GM18507 (cell line): ENCODE measurements around the gene PRKCA.

Experiments
- DNase-seq: peaks from one replicate; pipeline ENCODE4 v3.0.0; 2011; ENCODE audit warnings: low read depth; ENCODE audit not compliant: insufficient read length; ENCODE audit errors: extremely low spot score
- FAIRE-seq: peaks from 2 replicates; lab custom pipeline; 2011; peaks lifted over from hg19 to GRCh38; lab: Jason Lieb, UNC

Gene PRKCA

DNA sequence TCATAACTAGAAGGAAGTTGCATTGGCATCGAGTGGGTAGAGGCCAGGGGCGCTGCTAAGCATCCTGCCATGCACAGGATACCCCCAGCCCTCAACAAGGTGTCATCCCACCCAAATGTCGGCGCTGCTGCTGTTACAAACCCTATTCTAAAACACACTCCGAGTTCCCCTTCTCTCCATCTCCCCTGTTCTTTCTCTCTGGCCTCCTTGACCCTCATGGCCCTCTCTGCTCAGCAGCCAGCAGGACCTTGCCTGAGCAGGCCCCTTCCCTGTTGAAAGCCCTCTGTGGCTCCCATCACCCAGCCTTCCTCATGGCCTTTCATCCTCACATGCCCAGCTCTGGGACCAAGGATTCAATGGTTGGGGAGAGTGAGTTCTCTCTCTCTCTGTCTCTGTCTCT, 510.2 kb downstream of the PRKCA start:
- FAIRE-seq: no peak
- no peak for DNase-seq

DNA sequence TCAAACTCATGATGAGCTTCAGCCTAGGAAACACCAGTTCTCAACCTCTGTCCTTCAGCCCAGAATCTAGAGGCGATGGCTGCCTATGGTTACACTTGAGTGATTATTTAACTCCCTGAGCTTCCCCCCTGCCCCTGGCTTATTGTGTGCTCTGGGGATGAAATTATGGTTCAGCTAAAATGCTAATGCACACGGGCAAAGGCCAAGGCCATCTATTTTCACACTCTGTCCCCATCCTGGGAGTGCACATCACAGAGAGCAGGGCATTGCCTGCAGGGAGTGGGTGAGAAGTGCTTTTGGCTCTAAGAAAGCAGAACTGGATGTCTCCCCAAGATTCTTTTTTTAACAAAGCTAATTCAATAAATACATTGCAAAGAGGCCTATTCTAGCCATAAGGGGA, 510.9 kb downstream of the PRKCA start:
- DNase-seq (no peak), FAIRE-seq (no peak)

DNA sequence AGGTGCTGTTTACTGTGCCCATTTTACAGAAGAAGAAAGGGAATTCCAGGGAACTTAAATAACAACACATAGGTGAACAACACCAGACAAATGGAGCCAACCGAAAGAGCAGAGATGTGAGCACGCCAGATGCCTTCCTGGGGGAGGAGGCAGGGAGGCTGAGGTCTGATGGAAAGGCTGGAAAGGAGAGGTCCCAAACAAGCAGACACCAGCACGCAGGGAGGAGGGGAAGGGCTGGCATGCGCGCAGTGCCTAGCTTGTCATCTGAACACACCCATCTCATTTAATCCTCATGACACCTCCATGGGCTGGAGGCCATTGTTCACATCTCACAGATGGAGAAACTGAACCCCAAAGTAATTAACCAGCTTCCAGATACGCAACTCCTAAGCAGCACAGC, 511.6 kb downstream of the PRKCA start:
- FAIRE-seq (no peak), DNase-seq (no peak)

DNA sequence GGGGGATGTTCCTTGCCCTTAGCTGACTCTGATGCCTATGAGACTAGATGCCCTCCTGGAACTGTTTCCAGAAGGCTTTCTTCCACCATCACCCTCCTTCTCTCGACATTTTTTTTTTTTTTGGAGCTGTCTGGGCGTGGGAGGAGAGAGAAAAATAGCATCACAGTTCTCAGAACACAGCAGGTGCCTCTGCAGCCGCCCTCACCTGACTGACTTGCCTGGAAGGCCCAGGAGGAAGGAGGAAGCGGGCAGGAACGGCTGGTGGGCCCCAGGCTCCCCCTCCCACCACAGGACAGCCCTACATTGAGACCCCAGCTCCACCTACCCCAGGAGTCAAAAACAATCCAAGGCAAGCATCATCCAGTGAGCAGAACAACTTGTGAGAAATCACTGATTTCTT, 512.2 kb downstream of the PRKCA start:
- no peak for FAIRE-seq
- no peak for DNase-seq

DNA sequence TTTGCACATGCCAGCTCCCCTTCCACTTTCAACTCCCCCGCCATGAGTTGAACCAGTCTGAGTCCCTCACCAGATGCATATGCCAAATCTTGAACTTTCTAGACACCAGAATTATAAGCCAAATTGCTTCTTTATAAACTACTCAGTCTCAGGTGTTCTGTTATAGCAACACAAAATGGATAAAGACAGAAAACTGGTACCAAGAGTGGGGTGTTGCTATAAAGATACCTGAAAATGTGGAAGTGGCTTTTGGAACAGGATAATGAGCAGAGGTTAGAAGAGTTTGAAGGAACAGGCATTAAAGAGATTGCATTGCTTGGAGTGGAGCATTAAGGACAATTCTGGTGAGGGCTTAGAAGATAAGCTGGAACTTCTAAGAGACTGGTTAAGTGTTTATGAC, 515.3 kb downstream of the PRKCA start:
- DNase-seq: no peak
- no peak for FAIRE-seq

DNA sequence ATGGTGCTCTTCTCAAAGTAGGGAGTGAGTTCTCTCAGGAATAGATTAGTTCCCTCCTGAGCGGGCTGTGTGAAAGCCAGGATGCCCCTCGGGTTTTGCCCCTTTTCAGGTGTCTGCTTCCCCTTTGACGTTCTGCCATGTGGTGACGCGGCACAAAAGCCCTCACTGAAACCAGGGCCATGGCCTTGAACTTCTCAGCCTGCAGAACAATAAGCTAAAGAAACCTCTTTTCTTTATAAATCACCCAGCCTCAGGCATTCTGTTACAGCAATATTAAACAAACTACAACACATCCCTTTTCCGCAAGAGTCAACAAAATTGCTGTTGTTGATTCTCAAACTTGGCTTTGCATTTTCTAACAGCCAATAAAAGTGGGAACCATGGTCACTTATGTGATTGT, 517.1 kb downstream of the PRKCA start:
- DNase-seq (no peak), FAIRE-seq (no peak)

DNA sequence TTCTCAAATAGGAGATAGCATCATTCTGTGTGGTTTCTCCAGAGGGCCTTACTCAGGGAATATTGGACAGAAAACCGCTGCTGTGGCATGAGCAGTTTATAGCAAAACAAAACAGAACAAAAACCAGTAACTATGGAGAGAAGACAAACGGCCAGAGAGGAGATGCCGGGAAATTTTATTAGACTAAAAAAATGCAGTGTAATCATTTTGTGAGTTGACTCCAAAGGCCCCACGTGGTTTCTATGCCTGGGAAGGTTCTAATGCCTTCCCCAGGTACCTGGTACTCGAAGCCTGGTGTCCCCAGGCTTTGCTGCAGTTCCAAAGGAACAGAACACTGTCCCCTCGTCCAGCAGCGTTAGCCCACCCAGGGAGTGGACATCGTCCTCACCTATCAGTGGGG, 519.6 kb downstream of the PRKCA start:
- no peak for FAIRE-seq
- no peak for DNase-seq

DNA sequence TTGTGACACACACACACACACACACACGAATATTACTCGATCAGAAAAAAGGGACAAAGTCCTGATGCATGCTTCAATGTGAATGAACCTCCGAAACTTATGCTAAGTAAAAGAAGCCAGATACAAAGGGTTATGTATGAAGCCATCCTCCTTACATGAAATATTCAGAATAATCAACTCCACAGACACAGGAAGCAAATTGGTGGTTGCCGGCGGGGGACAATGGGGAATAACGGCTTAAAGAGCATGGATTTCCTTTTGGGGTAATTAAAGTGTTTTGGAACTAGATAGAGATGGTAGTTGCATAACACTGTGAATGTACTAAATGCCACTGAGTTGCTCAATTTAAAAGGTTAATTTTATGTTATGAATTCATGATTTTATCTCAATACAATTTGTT, 524.4 kb downstream of the PRKCA start:
- no peak for FAIRE-seq
- no peak for DNase-seq

DNA sequence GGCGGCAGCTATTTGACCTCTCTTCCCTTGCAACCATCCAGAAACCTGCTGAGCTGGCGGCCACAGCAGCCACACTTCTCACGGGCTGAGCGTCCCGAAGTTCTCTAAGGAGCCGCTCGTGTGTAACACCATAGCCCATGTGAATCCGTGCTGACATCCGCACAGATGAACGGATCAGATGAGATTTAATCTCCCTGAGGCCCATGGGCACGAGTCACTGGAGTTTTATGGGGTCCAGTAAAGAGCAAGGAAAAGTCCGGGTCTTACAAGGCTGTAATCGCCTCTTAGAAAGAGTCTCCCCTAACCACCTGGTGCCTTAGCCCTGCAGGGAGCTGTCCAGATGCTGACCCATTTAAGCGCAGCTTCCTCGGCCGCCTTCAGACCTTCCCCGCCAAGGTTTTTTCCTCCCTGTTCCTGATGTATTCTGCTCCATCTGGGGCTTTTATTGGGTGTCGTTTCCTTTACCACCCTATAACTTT, 527.0 kb downstream of the PRKCA start:
- no peak for DNase-seq
- no peak for FAIRE-seq

DNA sequence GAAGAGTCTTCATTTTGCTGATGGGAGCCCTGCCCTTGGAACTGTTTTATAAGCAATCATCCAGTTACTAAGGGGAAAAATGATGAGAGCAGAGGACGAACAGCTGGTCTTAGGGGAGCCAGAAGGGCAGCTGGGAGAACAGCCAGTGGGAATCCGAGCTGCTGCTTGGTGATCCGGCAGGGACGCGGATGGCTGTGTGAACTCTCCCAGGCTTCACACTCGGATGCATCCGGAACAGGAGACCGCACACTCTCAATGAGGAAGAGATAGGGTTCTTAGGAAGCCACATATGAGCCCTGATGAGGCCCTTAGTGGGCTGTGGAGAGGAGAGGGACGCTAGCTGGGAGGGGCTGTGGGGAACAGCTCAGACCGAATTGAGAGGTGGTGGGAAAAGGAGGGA, 527.5 kb downstream of the PRKCA start:
- FAIRE-seq (no peak), DNase-seq (no peak)

DNA sequence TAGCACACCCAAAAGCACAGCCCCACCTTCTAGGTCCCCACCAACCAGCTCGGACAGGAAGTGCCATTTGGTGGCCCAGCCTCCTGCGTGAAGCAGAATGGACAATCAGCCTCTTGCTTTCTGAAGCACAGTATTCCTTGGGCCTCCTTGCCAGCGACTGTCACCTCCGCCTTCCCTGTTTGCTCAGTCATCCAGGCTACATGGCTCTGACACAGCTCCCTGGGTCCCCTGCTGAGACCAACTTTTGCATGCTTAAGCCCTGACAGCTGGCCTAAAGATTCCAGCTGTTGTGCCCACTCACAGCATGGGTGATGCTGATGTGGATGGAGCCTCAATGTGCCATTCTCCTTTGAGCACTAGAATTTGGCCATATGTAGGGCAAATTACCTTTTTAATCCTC, 528.0 kb downstream of the PRKCA start:
- FAIRE-seq (no peak), DNase-seq (no peak)

DNA sequence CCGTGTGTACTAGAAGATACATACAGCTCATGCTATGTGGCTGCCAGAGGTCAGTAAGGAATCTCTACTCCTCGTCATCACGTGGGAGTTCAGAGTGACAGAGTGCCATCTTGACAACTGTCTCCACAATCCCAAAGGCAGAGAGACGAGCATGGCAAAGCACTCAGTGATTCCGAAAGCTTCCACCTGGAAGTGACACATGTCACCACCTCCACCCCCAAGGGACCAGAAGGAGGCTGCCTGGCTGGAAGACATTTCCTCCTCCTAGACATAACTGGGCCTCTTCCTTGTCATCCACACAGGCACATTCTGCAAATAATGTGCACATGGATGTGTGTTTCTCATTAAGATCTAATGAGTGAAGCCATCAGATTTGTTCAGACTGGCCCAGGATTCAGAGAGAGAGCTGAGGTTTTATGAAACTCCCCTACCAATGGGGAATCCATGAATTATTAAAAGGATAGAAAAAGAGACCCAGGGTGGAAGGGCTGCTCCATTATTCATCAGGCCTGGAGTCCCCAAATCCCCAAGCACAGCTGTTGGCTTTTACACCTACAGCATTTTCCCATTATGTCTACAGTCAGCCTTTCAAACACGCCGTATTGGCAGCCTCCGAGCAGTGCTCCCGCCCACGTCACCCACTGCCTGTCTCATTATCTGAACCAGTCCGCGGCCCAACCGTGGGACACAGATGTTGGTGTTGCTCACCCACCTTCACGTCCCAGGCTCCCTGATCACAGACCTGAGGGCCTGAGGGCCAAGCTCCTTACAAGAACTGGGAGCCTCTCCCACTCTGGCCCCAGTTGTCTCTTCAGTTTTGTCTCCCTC, 529.2 kb downstream of the PRKCA start:
- no peak for DNase-seq
- no peak for FAIRE-seq

DNA sequence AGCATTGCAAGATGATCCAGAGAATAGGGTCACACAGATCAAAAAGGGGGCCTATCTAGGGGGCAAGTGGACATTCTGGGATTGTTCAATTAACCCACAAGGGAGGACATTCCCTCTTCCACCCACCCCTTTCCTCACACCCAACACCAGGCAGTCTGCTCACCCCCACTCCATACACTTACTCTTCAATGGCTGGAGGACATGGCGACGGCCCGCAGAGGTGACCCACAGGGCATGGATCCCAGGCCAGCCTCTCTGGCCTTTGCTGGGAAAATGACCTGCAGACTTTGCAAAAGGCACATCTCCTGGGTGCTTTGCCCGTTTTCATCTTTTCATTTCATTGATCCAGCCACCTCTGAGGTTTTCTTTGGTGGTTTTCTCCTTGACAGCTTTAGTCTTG, 530.8 kb downstream of the PRKCA start:
- FAIRE-seq (no peak), DNase-seq (no peak)

DNA sequence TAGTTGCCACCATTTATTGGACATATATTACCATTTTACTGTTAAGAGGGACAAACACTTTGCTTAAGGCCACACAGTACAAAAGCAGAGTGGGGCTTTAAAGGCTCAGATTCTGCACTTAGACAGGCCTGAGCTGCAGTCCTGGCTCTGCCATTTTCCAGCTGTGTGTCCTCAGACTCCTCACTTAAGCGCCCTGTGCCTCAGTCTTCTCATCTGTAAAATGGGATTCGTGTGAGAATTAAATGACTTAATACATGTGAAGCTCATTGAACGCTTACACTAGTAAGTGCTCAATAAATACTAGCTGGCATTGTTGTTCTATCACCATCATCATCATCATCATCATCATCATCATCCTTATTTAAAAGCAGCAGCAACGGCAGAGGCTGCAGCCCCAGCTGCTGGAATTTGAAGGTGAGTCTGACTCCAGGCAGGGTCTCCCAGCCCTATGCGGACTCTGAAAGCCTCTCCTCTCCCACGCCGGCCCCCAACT, 532.1 kb downstream of the PRKCA start:
- no peak for DNase-seq
- no peak for FAIRE-seq

DNA sequence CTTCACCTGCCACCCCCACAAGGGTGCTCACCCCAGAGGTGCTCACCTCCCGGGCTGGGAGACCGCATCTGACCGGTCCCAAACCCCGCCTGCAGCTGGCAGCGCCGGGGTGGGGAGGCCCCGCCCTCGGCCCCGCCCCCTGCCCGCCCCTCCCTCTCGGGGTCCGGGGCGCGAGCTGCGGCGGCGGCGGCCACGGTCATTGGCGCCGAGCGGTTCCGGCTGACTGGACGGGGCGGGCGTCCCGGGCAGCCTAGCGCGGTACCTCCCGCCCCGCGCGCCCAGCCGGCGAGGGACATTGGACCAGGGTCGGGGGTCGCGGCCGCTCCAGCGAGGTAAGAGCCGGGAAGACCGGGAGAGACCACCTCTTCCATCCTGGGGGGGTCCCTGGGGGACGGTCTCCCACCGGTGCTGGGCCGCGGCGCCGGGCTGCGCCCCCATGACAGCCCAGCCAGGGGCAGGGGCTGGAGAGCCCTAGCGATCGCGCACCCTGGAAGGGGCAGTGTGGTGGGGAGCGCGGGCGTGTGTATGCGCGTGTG, 532.6 kb downstream of the PRKCA start, which contains the start of gene CACNG5:
Gene CACNG5, plus strand, starts transcription at position 199 of the 536 bp plus-strand sequence. CDS start 42,216 bp downstream, outside the sequence.
- DNase-seq: no peak
- FAIRE-seq: no peak

DNA sequence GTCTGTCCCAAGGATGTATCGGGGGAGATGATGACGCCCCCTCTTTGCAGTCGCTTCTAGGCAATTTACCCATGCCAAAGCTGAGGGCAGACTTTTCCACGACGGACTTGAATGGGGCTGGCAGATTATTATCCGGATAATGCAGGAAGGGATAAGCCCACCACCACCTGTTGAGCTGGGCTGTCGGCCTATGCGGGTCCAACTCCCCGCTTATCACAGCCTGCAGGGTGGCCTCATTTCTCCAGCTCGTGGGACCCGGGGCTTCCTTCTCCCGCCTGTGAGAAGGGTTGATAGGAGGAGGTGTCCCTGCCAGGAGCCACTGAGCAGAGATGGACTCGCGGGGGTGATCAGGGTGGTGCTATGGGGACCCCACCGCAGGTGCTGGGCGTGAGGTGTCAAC, 533.1 kb downstream of the PRKCA start:
- no peak for DNase-seq
- no peak for FAIRE-seq

DNA sequence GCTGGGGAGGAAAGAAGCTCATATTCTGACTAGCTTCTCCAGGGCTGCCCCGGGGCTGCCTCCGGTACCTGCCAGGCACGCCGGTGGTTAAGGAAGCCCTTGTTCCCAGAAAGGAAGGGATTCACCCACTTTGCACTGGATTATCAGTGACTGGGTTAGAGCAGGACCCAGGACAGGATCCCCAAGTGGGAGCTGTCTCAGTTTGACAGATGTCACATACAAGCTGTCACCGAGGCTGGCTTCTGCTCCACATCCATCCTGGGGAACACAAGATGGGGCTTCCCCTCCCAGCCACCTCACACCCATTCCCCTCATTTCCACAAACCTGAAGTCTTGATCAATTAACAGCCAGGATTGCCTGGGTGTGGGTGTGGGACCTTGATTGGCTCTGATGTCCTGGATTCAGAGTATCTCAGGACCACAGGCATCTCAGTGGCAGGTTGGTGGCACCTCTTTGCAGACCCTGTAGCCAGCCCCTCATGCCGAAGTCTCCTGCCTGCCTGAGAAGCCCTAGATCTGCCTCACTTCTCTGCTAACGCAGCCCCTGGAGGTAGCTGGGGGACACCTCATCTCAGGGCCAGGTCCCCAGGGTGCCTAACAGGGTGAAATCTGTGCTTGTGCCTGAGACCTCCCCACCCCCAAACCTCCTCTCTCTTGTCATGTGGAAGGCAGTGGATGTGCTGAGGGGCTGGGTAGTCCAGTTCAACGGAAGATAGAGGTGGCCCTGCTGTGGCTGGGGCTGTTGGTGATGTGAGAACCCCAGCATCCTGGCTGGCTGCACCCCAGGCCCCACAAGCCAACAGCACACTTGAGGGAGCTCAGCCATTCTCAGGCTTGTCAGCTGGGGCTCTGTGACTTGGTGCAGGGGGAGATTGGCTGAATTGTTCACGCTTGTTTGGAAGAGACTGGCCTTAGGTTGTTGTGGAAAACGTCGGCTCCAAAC, 533.9 kb downstream of the PRKCA start:
- DNase-seq: no peak
- no peak for FAIRE-seq

DNA sequence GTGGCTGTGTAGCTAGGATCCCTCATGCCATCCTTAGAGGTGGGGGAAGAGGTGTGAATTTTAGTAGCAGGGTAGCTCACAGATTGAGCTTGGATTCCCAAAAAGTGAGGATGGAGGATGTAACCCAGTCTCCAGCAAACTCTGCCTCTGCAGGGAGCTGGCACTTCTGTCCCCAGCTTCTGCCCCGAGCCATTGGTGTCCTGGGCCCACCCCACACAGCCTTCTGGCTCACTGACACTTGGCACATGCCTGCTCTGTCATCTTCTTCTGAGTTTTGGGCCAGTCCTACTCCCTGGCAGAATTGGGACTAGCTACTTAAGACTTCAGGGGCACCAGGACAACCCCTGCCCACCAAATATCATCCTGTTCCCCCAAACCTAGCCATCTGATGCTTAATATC, 534.8 kb downstream of the PRKCA start:
- FAIRE-seq (no peak), DNase-seq (no peak)

DNA sequence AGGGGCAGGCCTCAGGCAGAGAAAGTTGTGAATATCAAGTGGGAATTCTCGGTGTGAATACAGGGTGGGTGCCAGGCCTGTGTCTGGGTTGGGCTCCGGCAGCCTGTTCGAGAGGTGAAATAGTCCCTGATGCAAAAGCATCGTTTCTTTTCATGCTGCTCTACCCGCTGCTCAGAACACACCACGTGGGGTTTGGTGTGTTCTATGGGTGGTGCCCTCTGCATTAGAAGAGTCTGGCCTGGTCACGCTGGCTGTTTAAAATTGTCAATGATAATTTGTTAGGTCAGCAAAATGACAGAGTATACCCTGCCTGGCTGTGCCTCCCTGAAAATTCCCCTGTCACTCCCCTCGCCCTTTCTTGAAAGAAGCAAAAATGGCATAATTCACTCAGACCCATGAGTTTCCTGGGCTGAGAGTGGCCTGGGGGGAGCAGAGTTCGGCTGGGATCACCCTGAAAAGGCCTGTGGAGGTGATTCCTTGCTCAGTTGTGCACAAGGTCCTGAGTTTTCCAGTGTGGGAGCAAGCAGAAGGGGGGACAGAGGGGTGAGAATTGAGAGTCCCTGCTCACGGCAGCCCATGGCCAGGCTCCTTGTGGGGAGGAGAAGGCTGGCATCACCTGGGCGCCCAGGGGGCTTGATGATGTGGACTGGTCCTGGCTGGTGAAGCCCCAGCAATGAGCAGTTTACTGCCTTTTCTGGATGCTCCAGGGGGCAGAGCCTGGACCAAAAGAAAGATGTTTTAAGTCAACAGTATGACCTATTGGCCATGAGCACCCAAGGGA, 535.7 kb downstream of the PRKCA start:
- FAIRE-seq (no peak), DNase-seq (no peak)
